Stimulated activated naive CD8-positive, alpha-beta T cell treated with anti-CD3 and anti-CD28 coated beads, Interleukin-15, Interleukin-2, amounts not matched to agents 100 U/mL and 50 U/mL, for 24 hours (primary cell): Measurements from ENCODE around the gene WNT3.

Experiments used
- ATAC-seq: fragments of 150-1000 bp; cut with Tn5 transposase; one replicate; pipeline ENCODE4 v1.10.0; 2021
- DNase-seq: peaks from one replicate; pipeline ENCODE4 v3.0.0; 2021

WNT3 gene

GRCh38 chr17:46732160-46732559 is 86.3 kb downstream of the WNT3 start:
- ATAC-seq, result no peak
- DNase-seq, result no peak

GRCh38 chr17:46730679-46731078 is 87.8 kb downstream of the WNT3 start:
- no peak for ATAC-seq
- DNase-seq, result no peak

- DNase-seq, result no peak
- ATAC-seq, result no peak
These were observed 88.5 kb downstream of the WNT3 start for GRCh38 chr17:46730026-46730425.

DNA sequence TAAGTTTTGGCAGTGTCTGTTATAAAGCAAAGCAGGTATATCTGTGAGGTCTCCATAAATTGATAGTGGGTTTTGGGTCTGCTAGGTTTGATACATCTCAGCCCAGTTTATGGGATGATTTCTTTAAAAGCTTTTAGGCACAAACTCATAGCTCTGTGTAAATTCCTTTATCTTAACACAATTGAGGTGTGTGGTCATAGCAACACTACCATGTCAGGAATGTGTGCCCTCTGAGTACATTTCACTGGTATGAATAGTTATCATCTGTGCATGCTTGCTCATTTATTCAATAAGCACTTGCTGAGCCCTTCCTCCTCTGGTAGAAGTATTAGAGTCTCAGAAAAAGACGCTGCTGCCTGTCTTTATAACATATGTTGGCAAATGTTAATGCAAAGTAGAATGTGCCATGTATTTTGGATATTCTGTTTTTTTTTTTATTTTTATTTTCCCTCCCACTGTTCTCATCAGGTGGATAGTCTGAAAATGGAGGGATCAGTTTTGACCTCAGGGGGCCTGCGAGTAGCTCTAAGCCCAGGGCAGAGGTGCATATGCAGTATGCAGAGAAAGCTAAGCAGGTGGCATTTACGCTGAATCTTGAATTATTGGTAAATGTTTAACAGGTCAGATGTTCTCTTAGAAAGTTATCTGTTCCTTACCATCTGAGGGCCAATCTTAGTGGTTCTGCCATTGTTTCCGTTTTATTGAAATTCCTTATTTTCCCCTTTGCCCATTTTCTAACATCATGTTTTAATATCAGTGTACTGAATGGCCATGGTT is 90.7 kb downstream of the WNT3 start:
- ATAC-seq, result no peak

DNA sequence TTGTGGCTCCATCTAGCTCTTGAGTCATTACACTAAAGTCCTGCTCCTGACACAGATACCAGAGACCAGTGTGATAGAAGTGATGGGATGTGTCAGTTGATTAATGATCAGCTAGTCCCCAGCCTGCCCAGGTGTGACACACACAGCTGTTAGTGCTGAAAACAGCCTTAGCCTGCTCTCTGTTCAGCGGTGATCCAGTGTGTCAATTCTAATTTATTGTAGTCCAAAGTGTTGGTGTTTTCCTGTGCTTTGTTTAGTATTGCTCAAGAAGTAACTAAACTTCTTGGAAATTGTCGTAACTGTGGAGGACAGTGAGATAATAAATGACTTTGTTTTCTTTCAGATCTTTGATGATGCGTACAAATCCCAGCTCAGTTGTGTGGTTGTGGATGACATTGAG is 92.3 kb downstream of the WNT3 start:
- ATAC-seq (no peak), DNase-seq (no peak)

More for the DNA sequence above, 90.7 kb downstream of the WNT3 start:
- no peak for DNase-seq

GRCh38 chr17:46722662-46723285 is 95.7 kb downstream of the WNT3 start:
- DNase-seq (no peak), ATAC-seq (no peak)

DNA sequence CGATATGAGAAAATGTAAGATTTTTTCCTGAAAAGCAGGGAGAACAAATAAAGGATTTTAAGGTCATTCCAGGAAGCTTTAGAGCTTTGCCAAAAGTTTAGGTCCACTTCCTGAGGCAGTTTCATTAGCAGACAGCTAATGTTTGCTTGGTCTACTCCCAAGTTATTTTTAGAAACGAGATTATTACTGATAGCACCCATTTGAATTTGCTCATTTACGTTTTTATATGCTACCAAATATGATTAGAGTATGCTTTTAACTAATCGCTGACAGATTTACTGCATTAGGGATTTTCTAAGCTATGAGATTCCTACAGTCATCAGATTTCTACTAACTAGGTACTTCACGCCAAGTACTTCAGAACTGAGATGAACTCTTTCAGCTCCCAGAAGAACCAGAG is 98.1 kb downstream of the WNT3 start:
- DNase-seq, result no peak
- no peak for ATAC-seq

DNA sequence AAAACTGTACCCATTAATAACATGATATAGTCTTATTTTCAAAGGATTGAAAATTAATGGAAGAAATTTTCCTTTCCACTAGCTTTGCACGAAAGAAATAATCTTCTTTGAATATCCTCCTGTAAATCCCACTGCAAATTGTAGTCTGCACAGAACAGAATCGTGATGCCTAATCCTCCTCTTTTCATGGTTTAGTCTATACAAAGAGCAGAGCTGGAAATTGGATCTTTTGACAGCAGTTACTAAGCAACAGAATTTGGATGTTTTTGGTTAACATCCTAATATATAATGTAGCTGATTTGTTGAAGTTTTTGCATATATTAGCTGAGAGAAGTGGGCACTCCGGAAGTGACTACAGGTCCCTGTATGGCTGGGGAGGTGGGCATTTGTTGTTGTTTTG is 98.6 kb downstream of the WNT3 start:
- ATAC-seq (no peak), DNase-seq (no peak)

GRCh38 chr17:46717999-46718398 is 100.5 kb downstream of the WNT3 start:
- ATAC-seq, result no peak
- no peak for DNase-seq
